Anterior cingulate cortex (tissue), 58 donors: ENCODE data around the gene RNF217.

ENCODE experiments used
- DNase-seq, 58 donors: peaks; one replicate each; lab custom pipeline; 2025; lab: John Stamatoyannopoulos, UW

The RNF217 gene

DNA sequence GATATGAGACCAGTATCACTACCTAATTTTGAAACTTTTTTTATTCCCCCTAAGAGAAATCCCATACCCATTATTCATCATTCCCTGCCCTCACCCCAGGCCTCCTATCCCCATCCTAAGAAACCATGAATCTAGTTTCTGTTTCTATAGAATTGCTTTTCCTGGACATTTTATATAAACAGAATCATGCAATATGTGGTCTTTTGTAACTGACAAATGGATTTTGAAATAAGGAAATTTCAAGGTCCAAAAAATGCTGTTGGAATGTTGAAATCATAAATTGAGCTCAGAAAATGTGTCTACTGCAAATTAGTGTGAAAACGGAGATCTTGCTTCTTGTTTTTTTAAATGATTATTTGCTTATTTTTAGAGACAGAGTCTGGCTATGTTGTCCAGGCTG is 25.1 kb downstream of the RNF217 start:
- DNase-seq: no peak

DNA sequence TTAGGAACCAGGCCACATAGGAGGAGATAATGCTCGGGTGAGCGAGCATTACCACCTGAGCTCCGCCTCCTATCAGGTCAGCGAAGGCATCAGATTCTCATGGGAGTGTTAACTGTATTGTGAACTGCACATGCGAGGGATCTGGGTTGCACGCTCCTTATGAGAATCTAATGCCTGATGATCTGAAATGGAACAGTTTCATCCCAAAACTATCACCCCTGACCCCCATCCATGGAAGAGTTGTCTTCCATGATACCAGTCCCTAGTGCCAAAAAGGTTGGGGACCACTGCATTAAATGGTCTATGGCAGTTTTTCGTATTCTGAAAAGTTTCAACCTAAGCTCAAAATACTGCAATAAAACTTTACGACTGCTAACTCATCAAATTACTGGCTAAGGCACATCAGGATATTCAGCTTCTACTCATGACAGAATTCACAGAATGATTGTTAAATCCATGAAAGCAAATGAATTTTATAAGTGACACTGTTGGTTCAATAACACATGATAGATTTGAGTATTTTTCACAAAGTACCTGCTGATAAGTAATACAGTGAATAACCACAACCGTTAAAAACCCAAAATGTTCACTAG is 25.9 kb downstream of the RNF217 start:
- no peak for DNase-seq

DNA sequence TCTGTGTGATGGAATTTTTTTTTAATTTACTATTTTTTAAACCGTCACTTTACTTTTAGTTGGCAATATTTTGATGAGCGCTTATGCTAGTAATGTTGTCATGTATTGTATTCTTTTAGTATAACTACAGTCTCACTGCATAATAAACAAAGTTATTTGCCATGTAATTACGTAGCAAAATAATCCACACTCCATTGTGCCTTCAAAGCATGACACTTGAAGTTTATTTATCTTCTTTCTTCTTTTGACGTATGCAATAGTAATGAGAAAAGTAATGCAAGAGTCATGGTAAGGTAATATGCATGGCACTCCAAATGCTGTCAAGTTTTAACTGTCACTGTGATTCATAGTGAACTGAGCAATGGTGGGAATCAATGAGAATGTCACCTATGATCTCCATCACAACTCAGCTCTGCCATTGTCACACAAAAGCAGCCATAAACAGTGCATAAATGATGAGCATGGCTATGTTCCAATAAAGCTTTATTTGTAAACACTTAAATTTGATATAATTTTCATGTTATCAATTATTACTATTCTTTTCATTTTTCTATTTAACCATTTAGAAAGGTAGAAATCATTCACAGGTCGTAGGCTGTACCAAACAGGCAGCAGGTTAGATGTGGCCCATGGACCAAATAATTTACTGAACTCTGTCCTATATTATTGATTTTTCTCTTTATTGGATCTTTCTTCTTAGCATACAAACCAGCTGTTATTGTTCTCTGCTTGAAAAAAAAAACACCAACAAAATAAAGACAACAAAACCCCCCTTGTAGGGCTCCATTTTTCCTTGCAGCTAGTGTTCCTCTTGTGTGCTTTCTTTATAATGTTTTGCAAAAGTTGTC is 27.1 kb downstream of the RNF217 start:
- no peak for DNase-seq

DNA sequence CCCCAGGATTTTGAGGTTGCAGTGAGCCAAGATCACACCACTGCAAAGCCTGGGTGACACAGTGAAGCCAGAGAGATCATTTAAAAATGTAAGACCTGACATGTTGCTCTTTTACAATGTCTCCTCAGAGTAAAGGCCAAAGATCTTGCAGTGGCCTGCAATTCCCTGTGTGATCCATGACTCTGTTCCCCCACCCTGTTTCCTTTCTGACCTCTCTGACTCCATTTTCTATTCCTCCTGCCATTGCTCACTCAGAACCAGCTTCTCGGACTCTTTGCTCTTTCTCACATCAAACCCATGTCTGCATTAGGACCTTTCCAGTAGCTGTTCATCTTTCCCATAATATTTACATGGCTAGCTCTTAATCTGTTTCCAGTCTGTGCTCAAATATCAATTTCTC is 28.8 kb downstream of the RNF217 start:
- no peak for DNase-seq

DNA sequence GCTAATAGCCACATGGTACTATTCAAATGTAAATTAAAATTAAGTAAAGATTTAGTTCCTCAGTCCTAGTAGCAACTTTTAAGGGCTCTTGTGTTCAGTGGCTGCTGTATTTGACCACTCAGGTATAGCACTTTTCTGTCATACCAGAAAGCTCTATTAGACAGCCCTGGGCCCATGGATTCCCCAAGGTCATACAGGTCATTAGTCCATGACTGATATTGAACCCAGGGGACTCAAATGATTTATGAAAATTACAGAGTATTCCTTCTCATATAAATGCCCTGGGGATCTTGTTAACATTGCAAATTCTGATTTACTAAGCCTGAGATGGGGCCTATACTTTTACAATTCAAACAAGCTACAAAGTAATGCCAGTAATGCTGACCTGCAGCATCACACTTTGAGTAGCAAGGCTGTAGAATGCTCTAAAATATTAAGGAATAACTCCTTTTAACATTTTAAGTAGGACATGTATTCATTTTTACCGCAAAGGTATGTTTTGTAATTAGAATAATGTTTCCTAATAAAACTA is 29.6 kb downstream of the RNF217 start:
- no peak for DNase-seq

DNA sequence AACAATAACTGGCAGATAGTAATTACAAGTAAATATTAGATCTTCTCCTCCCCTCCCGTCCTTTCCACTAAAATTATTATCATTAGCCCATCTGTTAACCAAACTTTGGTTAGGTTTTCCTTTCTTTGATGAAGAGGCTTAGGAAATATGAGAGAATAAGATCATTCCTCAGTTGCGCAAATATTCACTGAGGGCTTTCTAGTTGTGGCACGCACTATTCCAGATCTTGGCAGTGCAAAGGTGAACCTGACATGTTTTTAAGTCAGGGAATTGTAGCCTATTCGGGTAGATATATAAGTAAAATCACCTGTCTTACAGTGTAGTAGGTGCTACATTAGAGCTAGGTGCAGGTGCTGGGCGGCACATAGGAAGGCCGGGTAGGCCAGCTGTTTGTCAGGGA is 31.1 kb downstream of the RNF217 start:
- no peak for DNase-seq

DNA sequence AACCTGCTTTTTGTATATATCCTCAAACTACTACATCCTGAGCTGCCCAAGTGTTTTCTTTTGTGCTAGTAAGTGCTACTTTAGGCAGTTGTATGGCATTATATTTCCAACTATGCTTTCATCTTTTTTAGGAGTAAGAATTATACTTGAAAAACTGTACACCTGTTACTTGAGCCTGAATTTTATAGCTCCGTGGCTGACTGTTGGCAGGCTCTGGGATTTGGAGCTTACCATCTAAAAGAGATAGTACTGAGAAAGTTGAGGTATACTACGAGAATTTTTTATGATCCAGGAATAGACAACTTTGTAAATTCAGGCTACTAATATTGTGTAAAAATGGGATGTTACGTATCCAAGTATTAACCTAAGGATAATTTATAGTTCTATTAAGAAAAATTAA is 32.4 kb downstream of the RNF217 start:
- DNase-seq: no peak

DNA sequence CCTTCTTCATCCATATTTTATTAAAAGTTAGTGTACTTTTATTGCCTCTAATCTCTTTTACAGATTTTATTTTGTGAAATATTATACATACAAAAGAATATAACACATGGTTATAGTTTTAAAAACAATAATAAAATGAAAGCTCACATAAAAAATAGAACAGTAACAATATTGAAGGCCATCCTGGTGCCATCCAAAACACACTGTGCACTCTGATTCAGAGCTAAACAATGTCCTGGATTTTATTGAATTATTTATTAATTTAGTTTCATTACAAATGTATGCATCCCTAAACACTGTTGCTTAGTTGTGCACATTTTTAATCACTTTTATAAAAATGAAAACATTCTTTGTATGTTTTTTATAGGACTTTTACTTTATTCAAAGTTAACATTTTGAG is 32.9 kb downstream of the RNF217 start:
- DNase-seq: no peak

DNA sequence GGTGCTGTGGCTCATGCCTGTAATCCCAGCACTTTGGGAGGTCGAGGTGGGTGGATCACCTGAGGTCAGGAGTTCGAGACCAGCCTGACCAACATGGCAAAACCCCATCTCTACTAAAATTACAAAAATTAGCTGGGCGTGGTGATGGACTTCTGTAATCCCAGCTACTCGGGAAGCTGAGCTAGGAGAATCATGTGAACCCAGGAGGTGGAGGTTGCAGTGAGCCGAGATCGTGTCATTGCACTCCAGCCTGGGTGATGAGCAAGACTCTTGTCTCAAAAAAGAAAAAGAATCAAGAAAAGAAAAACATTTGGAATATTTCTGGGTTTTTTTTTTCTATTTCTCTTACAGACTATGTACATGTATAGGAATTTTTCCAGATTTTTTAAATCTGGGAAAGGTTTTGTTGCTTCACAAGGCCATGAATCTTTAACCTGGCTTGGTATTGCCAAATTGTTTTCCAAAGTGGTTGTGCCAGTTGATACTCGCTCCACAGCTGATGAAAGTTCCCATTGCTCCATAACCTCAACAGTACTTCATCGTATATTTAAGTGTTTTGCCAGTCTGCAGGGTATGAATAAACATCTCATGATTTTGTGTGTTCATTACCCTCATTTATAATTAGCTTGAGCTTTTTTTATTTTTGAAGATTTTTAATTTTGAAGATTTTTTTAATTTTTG is 33.5 kb downstream of the RNF217 start:
- DNase-seq: no peak

DNA sequence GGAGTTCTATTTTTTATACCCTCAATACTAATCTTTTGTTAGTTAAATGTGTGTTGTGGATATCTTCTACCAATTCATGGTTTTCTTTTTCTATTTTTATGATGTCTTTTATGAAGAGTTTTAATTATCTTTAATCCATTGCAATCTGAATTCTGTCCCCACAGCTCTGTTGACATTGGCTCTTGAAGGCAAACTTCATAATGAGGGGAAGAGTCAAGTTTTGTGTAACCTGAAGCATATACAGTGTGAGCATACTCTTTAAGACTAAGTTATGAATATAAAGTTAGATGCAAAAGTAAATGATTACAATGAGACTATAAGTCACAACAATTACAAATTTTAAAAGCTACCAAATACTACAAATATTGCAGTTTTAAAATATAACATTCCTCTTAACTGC is 34.2 kb downstream of the RNF217 start:
- DNase-seq: no peak

DNA sequence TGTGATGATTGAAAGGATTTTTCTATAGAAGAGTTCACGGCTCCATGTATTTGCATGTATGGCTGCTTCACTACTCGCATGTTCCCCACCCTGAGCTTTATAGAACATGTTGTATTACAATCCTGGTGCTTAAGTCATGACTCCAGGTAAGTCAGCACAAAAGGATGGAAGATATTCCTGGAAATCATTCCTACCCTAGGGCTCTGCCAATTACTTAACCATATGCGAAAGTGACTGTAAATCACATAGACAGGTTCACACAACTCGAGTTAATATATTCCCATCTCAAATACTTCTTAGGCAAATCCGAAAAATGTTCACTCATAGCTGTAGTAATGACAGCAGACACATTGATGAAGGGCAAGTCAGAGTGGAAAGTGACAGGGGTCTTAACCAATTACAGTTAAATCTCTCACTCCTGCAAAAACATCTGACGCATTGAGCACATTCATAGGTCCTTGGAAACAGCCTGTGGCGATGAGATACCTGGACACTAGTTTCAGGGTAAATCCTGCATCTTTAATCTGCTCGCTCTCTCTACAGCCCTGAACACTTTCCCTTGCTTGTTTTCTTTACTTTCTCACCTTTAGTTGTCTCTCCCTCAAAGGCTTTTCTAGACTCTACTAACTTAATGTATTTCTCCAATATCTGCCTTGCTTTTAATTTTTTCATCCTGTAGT is 35.1 kb downstream of the RNF217 start:
- DNase-seq: no peak

DNA sequence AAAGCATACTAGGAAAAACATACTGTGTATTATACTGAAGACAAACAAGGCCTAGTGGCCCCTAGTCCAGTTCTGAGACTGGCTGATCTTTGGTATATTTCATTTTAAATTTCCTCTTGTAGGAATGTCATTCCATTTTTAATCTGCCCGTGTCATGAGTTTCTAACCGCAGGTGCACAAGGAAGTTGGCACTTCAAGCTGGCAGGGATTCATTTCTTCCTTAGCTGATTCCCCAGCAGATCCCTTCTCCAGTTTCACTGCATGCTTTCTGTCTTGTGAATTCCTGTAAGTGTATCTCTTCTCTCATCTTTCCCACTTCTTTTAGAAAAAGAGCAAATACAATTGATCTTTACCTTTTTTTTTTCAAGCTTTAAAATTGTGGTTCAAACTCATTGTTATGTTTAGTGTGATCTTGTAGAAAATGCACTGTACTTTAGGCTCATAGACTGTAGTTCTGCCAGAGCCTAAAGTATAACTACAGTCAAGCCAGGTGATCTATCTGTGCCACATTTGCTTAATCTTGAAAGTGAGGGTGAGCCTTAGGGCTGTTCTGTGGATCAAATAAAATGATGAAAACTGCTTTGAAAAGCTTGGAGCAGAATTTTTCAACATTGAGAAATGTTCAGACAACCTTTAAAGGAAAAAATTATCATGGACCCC is 37.0 kb downstream of the RNF217 start:
- DNase-seq: no peak

DNA sequence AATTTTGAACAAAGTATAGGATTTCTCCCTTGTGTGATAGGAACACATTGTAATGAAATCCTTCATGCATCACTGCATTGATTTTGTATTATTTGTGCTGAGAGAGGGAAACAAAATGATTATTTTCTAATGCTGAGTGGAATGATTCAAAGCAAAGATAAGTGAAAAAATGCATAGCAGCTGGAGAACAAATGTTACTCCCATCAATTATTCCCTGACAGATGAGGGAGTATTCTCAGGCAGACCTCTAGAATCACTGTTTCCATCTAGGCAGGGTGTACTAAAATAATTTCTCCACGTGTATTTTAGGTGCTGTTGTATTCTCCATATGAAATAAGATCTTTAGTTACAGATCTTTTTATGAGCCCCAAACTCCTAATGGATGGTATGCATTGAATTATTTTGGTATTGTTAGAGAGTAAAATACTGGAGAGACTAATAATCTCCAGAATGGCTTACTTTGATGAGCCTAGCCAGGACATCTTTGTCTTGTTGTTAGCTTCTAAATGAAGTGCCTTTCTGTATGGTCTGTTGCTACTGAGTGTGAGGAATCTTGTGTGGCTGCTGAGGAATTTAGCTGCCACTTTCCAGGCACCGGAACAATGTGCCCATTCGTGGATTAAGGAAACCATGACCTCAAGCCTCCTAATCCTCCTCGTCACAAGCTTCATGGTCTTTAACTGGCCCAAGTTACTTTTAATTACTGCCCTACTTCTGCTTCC is 39.6 kb downstream of the RNF217 start:
- DNase-seq: no peak

DNA sequence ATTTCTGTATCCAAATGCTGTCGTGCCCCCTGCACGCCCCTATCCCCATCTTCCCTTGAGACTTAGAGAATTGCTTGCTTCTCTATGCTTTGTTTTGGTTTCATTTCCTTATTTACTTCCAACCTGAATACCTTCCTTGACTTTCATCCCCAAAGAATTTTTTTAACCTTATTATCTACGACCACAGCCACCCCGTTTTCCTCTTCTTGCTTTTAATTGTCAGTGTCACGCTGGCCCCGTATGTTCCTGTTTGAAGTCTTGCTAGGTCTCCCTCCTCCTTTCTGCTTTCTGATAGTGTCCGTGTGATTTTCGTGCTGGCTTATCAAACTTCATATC is 40.1 kb downstream of the RNF217 start:
- no peak for DNase-seq

DNA sequence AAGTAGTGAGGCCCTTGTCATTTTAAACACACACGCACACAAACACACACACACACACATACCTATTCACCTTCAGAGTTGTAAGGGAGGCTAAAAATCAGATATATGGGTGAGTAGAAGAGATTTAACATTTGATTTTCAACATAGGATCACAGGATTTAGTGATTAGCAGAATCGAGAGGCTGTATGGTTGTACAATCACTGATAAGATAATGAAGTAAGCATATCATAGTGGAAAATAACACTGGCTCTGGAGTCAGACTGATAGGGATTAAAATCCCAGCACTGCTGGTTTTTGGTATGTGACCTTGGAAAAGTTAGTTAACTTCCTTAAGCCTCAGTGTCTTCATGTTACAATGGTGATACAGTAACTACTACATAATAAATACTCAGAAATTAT is 40.8 kb downstream of the RNF217 start:
- no peak for DNase-seq

DNA sequence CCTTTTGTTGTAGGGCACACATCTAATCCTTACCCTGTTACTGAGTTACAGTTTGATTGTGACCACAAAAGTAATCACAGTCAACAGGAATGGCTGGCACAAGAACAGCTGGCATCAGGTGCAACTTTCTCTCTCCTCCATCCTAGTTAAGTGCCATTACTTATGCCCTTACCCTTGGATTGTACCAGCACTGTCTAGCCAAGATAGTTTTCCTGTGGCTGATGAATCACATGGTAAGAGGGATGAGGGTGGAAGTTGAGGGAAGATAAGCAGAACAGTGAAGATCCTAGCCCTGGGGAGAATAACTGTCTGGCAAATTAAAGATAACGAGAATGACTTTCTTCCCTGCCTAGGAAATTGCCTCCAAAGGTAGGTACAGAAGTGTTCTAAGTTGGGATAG is 42.0 kb downstream of the RNF217 start:
- DNase-seq: no peak

DNA sequence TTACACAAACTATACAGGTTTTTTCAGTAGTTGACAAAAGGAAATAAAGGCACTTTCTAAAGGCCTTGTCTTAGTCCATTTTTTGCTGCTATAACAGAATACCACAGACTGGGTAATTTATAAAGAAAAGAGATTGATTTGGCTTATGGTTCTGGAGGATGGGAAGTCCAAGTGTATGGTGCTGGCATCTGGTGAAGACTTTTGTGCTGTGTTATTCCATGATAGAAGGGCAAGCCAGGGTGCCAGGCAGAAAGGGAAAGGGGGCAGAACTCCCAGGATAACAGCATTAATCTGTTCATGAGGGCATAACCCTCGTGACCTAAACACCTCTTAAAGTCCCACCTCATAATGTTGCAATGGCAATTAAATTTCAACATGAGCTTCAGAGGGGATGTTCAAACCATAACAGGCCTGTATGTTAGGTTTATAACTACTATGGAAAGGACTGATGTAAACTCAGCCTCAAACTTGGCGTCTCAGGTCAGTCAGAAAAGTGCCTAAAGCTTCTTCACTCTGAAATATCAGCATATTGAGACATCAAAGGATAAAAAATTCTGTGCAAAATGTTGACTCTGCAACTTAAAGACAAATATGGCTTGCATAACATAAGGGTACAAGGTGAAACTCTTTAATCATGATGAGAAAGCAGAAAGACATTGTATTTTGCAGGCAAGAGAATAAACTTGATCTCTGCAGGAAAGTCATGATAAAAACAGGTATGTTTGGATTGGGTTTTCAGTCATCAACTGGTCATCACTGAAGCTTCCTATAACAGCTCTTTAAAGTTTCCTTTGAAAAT is 42.8 kb downstream of the RNF217 start:
- no peak for DNase-seq

DNA sequence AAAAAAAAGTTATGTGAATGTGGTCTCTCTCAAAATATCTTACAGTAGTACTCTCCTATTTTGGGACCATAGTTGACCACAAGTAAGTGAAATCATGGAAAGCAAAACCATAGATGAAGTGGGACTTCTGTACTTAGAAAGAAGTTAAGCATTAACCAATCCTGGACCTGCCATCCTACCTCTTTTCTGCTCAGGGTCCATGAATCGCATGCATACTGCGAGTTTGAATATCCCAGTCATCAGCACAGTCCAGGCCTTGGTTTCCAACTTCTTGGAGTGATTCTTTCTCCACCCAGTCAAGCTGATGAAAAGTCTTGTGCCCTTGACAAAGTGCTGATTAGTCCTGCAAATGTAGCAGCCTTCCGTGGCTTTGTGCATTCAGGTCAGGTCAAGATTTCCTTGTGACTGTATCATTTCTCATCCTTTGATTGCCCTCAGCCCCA is 46.0 kb downstream of the RNF217 start:
- no peak for DNase-seq

DNA sequence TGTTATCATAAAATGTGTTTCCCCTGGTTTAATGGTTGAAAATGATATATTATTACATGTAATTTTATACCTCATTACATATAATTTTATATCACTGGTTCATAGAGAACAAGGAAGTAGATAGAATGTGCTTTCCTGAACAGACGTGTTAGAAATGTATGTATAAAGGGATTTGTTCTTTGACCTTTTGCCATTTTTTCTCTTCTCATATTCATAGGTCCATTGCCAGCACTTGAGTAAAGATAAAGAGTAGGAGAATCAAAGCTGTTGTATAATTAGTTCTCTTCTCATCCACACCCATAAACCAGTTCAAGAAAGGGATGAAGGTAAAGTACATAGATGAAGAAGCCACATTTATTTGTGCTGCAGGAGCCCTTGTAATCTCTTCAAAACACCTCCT is 46.7 kb downstream of the RNF217 start:
- no peak for DNase-seq
